ENCODE results near the gene ARMC7. TPM values are rescaled to one million over a fixed set of nuclear protein-coding genes. Genes with fewer than 3 reads are reported as not detected.

Gene ARMC7
- total RNA-seq, 1 donor from 2014 or later: 1.9 TPM

- peaks cover 44% of the 10 kb centered on the region for H3K4me1 Mint-ChIP-seq
- peaks cover 15% of the 10 kb centered on the region for H3F3A ChIP-seq (ENCODE audit: low read depth)
- TF ChIP-seq EZH2phosphoT487 (IDR thresholded peaks at IDR 0.05) (no peak), EZH2 (IDR thresholded peaks at IDR 0.05) (no peak)
- TF ChIP-seq, protein P1, sequence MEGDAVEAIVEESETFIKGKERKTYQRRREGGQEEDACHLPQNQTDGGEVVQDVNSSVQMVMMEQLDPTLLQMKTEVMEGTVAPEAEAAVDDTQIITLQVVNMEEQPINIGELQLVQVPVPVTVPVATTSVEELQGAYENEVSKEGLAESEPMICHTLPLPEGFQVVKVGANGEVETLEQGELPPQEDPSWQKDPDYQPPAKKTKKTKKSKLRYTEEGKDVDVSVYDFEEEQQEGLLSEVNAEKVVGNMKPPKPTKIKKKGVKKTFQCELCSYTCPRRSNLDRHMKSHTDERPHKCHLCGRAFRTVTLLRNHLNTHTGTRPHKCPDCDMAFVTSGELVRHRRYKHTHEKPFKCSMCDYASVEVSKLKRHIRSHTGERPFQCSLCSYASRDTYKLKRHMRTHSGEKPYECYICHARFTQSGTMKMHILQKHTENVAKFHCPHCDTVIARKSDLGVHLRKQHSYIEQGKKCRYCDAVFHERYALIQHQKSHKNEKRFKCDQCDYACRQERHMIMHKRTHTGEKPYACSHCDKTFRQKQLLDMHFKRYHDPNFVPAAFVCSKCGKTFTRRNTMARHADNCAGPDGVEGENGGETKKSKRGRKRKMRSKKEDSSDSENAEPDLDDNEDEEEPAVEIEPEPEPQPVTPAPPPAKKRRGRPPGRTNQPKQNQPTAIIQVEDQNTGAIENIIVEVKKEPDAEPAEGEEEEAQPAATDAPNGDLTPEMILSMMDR (IDR thresholded peaks at IDR 0.05): no peak
- H3K9ac ChIP-seq: no peak overlapping the region
- no peaks in the 10 kb centered on the region for H3K36me3 ChIP-seq
- H3K27me3 Mint-ChIP-seq (ENCODE audit: insufficient read depth, low read depth): peaks cover 10% of the 10 kb centered on the region
- H2AFZ ChIP-seq (replicated peaks): no peak overlapping the region
- H3K4me2 ChIP-seq: peak overlapping the region; percentile 3
- no peaks in the 10 kb centered on the region for H3K27me3 ChIP-seq
- H3K9me3 ChIP-seq (ENCODE audit: low read depth): no peaks in the 10 kb centered on the region
- H3K4me3 Mint-ChIP-seq: peak overlapping the region; percentile 3
- H3K27ac Mint-ChIP-seq: peak overlapping the region; percentile 12
- no peaks in the 10 kb centered on the region for H4K20me1 ChIP-seq (ENCODE audit: low read depth)
- H3K4me3 ChIP-seq: no peak overlapping the region
- peak overlapping the region; percentile 14 for H3K27ac ChIP-seq
- H3K4me1 ChIP-seq: peaks cover 20% of the 10 kb centered on the region
- H3K9me3 Mint-ChIP-seq: no peaks in the 10 kb centered on the region
- H3K79me2 ChIP-seq (ENCODE audit: low read depth): no peaks in the 10 kb centered on the region
- no peaks in the 10 kb centered on the region for H3K36me3 Mint-ChIP-seq
- no peak for DNase-seq (ENCODE audit: low spot score)
Measured at GRCh38 chr17:75091855-75092327, 17.9 kb upstream of the ARMC7 start.

- H3K4me2 ChIP-seq: no peak overlapping the region
Measured at GRCh38 chr17:75093548-75094158, 16.1 kb upstream of the ARMC7 start.

GRCh38 chr17:75094871-75095399 lies 14.8 kb upstream of the ARMC7 start:
- no peaks in the 10 kb centered on the region for H4K20me1 ChIP-seq (ENCODE audit: low read depth)

More at GRCh38 chr17:75093548-75094158, 16.1 kb upstream of the ARMC7 start:
- H3K4me3 Mint-ChIP-seq: no peak overlapping the region
- no peak for TF ChIP-seq EZH2 (IDR thresholded peaks at IDR 0.05)
- TF ChIP-seq, protein P1 (IDR thresholded peaks at IDR 0.05): no peak
- no peak for TF ChIP-seq EZH2phosphoT487 (IDR thresholded peaks at IDR 0.05)
- Histone ChIP-seq H3K9ac (no peak overlapping the region), H3F3A (ENCODE audit: low read depth) (peaks cover 8% of the 10 kb centered on the region), H3K79me2 (ENCODE audit: low read depth) (no peaks in the 10 kb centered on the region), H3K9me3 (ENCODE audit: low read depth) (no peaks in the 10 kb centered on the region), H3K4me1 (peaks cover 11% of the 10 kb centered on the region), H3K27me3 (no peaks in the 10 kb centered on the region), H4K20me1 (ENCODE audit: low read depth) (no peaks in the 10 kb centered on the region), H3K27ac (no peak overlapping the region), H3K36me3 (no peaks in the 10 kb centered on the region), H2AFZ (replicated peaks) (no peak overlapping the region), H3K4me3 (no peak overlapping the region)
- no peak for DNase-seq (ENCODE audit: low spot score)
- H3K4me1 Mint-ChIP-seq: peaks cover 37% of the 10 kb centered on the region
- peaks cover 10% of the 10 kb centered on the region for H3K27me3 Mint-ChIP-seq (ENCODE audit: insufficient read depth, low read depth)
- no peaks in the 10 kb centered on the region for H3K36me3 Mint-ChIP-seq
- H3K27ac Mint-ChIP-seq: no peak overlapping the region
- no peaks in the 10 kb centered on the region for H3K9me3 Mint-ChIP-seq

More at GRCh38 chr17:75094871-75095399, 14.8 kb upstream of the ARMC7 start:
- H3K4me3 ChIP-seq: no peak overlapping the region
- H3K79me2 ChIP-seq (ENCODE audit: low read depth): no peaks in the 10 kb centered on the region
- DNase-seq (ENCODE audit: low spot score): no peak
- peaks cover 8% of the 10 kb centered on the region for H3F3A ChIP-seq (ENCODE audit: low read depth)
- no peak overlapping the region for H2AFZ ChIP-seq (replicated peaks)
- H3K4me1 ChIP-seq: peaks cover 9% of the 10 kb centered on the region
- Mint-ChIP-seq H3K27ac (no peak overlapping the region), H3K4me3 (no peak overlapping the region), H3K27me3 (ENCODE audit: insufficient read depth, low read depth) (peaks cover 12% of the 10 kb centered on the region), H3K4me1 (peaks cover 25% of the 10 kb centered on the region), H3K9me3 (no peaks in the 10 kb centered on the region), H3K36me3 (no peaks in the 10 kb centered on the region)
- H3K9me3 ChIP-seq (ENCODE audit: low read depth): no peaks in the 10 kb centered on the region
- no peak for TF ChIP-seq EZH2phosphoT487 (IDR thresholded peaks at IDR 0.05)
- TF ChIP-seq, protein P1 (IDR thresholded peaks at IDR 0.05): no peak
- TF ChIP-seq EZH2 (IDR thresholded peaks at IDR 0.05): no peak
- no peak overlapping the region for H3K4me2 ChIP-seq
- H3K27me3 ChIP-seq: no peaks in the 10 kb centered on the region
- H3K36me3 ChIP-seq: no peaks in the 10 kb centered on the region
- H3K27ac ChIP-seq: no peak overlapping the region
- H3K9ac ChIP-seq: no peak overlapping the region

Measured in neural progenitor cell (in vitro differentiated cells).